ENCODE results near the gene ERF. TPM values are rescaled to one million over a fixed set of nuclear protein-coding genes. Genes with fewer than 3 reads are reported as not detected.

ERF gene
- total RNA-seq, 1 experiment from 2014 or later: 100 TPM

- H3K4me3 Mint-ChIP-seq (ENCODE audit: low read depth, unreplicated experiment): peak overlapping the region; percentile 92
- intact Hi-C loops (cut with micrococcal nuclease; ENCODE audit: unreplicated experiment): no loop called here
- no peak for TF ChIP-seq CTCF (IDR thresholded peaks at IDR 0.05; ENCODE audit: unreplicated experiment)
Observed at GRCh38 chr19:42255766-42256745, 1.1 kb upstream of the ERF start.

DNA sequence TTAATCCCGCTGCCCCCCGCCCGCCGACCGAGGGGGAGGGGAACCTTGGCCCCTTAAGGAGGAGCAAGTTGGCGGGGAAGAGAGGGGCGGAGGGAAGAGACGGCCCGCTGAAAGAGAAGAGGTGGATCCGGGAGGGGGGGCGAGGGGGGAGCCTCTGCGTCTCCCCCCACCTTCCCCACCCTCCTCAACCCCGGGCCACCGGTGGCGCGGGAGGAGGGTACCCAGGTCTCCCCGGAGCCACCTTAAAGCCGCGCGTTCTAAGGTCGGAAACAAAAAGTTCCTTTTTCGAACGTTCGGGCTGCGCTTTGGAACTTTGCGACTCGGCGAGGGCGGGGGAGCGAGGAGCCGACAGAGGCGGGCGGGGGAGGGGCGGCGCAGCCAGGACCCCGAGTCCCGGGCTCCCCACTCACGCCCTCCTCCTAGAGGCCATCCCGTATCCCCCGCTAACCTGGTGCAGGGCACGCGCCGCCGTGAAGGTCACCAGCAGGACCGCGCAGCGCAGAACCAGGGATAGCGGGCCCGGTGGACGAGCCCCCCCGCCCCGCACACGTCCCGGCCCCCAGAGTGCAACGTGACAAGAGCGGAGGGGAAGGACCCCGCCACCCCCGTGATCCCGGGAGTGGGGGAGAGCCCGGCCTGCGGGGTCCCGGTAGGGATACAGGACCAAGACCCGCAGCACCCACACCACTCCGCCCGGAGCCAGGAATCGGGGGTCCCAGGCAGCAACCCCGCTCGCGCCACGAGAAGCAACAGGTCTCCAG lies 659 bp downstream of the ERF start:
- DNase-seq: peak; percentile 76
- no peaks in the 10 kb centered on the region for H3K9me3 Mint-ChIP-seq (ENCODE audit: low read depth, unreplicated experiment)
- no peaks in the 10 kb centered on the region for H3K27me3 Mint-ChIP-seq (ENCODE audit: unreplicated experiment)
- peak overlapping the region; percentile 92 for H3K4me3 Mint-ChIP-seq (ENCODE audit: low read depth, unreplicated experiment)
- peak overlapping the region; percentile 67 for H3K27ac Mint-ChIP-seq (ENCODE audit: unreplicated experiment)
- TF ChIP-seq CTCF (IDR thresholded peaks at IDR 0.05; ENCODE audit: unreplicated experiment): no peak
- intact Hi-C loops (cut with micrococcal nuclease; ENCODE audit: unreplicated experiment): no loop called here
- CTCF ChIA-PET: no interaction called here
- peaks cover 68% of the 10 kb centered on the region for H3K36me3 Mint-ChIP-seq (ENCODE audit: insufficient read depth, unreplicated experiment)
- BruUV-seq (replicated peaks): TSS peak; percentile 15
- H3K4me1 Mint-ChIP-seq (ENCODE audit: low read depth, unreplicated experiment): peaks cover 34% of the 10 kb centered on the region

More at GRCh38 chr19:42255766-42256745, 1.1 kb upstream of the ERF start:
- peak; percentile 46 for DNase-seq
- Mint-ChIP-seq H3K27ac (ENCODE audit: unreplicated experiment) (no peak overlapping the region), H3K4me1 (ENCODE audit: low read depth, unreplicated experiment) (peaks cover 34% of the 10 kb centered on the region), H3K9me3 (ENCODE audit: low read depth, unreplicated experiment) (no peaks in the 10 kb centered on the region), H3K27me3 (ENCODE audit: unreplicated experiment) (no peaks in the 10 kb centered on the region), H3K36me3 (ENCODE audit: insufficient read depth, unreplicated experiment) (peaks cover 50% of the 10 kb centered on the region)
- CTCF ChIA-PET: no interaction called here
- no TSS peak for BruUV-seq (replicated peaks)

DNA sequence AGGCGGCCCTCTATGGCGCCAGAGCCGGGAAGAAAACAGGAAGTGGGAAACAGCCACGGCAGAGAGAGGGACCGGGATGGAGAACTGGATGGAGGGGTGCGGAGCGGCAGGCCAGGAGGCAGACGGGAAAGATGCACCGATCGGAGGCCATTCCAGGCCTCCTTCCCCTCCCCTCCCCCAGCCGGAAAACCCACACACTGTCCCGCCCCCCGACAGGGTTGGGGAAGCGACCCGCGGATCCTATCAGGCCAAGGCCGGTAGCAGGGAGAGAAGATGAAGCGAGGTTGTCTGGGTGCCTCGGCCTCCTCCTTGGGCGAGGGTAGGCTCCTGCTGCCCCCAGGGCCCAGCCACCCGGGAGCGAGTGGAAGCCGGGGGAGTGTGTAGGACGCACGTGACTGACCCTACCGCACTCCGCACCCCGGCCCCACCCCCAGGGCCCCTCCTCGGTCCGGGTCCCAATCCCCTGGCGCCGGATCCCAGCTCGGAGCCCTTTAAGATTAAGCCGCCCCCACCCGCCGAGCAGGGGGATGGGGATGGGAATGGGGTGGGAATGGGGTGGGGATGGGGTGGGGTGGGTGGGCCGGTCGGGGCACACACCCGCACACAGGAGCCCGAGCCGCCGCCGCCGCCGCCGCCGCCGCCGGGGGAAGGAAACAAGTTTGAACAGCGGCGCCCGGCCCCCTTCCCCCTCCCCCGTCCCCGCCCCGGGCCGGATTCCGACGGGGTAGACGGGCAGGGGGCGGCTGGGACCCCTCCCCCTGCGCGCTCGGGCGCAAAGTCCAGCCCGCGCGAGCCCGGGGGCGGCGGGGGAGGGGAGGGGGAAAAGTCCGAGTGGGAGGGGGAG lies 1.5 kb downstream of the ERF start:
- Mint-ChIP-seq H3K27ac (ENCODE audit: unreplicated experiment) (peak overlapping the region; percentile 92), H3K4me1 (ENCODE audit: low read depth, unreplicated experiment) (peaks cover 34% of the 10 kb centered on the region), H3K27me3 (ENCODE audit: unreplicated experiment) (no peaks in the 10 kb centered on the region), H3K36me3 (ENCODE audit: insufficient read depth, unreplicated experiment) (peaks cover 76% of the 10 kb centered on the region), H3K4me3 (ENCODE audit: low read depth, unreplicated experiment) (peak overlapping the region; percentile 92), H3K9me3 (ENCODE audit: low read depth, unreplicated experiment) (no peaks in the 10 kb centered on the region)
- intact Hi-C loops (cut with micrococcal nuclease; ENCODE audit: unreplicated experiment): no loop called here
- DNase-seq: peak; percentile 72
- CTCF ChIA-PET: no interaction called here
- no peak for TF ChIP-seq CTCF (IDR thresholded peaks at IDR 0.05; ENCODE audit: unreplicated experiment)
- no TSS peak for BruUV-seq (replicated peaks)
